ENCODE results near the gene AHSG.
"Not testable (repeated sequence)": the region's sequence is repeated elsewhere in the genome, so short reads cannot be mapped to it uniquely, and the experiment has no call there.

AHSG gene

GRCh38 chr3:186633481-186633880 lies 20.6 kb downstream of the AHSG start:
- in situ Hi-C loops (cut with HindIII; ENCODE audit: low pct_ligation_motif_present, low pct_unique_long_range_greater_than_20kb, low sequenced_read_pairs) = no loop called here
- no peak for DNase-seq

GRCh38 chr3:186634207-186634606 lies 21.3 kb downstream of the AHSG start:
- in situ Hi-C loops (cut with HindIII; ENCODE audit: low pct_ligation_motif_present, low pct_unique_long_range_greater_than_20kb, low sequenced_read_pairs); DNase-seq: not testable (repeated sequence)

DNA sequence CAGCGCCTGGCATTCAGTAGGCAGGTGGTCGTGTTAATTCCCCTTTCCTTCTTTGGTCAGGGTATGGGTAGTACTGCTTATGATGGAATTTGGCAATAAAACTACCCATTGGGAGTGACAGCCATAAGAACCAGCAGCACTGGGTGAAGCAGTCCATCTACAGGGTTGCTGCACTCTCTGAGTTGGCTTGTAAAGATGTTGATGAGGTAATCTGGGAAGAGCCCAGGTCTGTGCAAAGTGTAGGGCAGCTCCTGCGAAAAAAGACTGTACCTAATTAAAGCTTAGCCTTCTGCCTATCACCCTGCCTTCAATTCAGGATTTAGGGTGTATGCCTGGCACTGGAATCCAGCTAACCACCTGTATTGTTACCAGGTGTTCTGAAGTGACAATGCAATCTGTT lies 22.7 kb downstream of the AHSG start:
- in situ Hi-C loops (cut with HindIII; ENCODE audit: low pct_ligation_motif_present, low pct_unique_long_range_greater_than_20kb, low sequenced_read_pairs) = no loop called here
- no peak for DNase-seq

GRCh38 chr3:186636536-186636935 lies 23.7 kb downstream of the AHSG start:
- DNase-seq = no peak
- in situ Hi-C loops (cut with HindIII; ENCODE audit: low pct_ligation_motif_present, low pct_unique_long_range_greater_than_20kb, low sequenced_read_pairs) = no loop called here

DNA sequence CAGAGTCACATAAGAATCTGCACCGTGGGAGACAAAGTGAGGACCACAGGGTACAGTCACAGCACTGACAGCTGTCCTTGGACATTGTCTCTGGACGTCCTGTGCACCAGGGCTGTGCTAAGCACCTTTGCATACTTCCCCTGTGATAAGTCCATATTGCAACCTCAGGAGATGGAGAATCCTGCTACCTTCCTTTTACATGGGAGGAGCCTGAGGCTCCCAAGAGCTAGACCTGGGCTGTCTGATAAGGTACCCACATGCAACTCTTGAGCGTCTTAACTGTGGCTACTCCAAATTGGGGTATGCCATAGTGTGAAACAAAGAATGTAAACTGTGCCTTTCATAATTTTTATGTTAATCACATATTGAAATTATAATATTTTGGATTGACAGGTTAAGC lies 24.8 kb downstream of the AHSG start:
- no peak for DNase-seq
- in situ Hi-C loops (cut with HindIII; ENCODE audit: low pct_ligation_motif_present, low pct_unique_long_range_greater_than_20kb, low sequenced_read_pairs) = no loop called here

- no peak for DNase-seq
- in situ Hi-C loops (cut with HindIII; ENCODE audit: low pct_ligation_motif_present, low pct_unique_long_range_greater_than_20kb, low sequenced_read_pairs) = no loop called here
Measured at GRCh38 chr3:186638259-186638658, 25.4 kb downstream of the AHSG start.

DNA sequence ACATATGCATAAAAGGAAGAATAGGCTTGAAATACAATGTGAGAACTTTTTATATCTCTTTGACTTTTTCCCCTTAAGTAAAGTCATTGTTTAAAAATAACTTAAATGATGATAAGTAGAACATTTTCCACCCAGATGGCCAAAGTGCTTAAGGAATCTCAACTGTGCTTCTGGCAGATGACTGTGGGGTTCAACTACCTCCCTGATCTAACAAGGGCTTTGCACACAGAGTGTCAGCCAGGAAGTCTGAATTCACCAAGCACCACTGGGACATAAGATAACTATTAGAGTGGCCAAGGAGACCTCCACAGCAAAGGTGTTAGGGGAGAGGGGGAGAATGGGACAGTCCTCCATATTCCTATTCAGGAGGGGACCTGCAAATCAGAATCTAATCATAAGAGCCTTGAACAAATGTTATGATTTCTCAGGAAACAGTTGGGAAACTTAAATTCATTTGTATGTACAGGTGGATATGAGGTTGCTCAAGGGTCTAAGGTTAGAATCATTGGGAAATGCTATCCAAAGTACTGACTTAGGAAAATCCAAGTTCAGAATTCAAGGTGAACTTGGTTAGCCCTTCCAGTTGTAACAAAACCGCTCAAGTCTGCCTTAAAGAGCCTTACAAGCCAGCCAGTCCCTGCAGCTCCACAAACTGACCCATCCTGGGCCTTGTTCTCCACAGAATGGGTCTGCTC lies 27.1 kb downstream of the AHSG start, which contains the start of gene FETUB:
Gene FETUB (plus strand): TSS at position 622 of the 695 bp plus-strand sequence. CDS start 62 bp downstream, at position 684.
- DNase-seq = no peak
- in situ Hi-C loops (cut with HindIII; ENCODE audit: low pct_ligation_motif_present, low pct_unique_long_range_greater_than_20kb, low sequenced_read_pairs) = no loop called here

DNA sequence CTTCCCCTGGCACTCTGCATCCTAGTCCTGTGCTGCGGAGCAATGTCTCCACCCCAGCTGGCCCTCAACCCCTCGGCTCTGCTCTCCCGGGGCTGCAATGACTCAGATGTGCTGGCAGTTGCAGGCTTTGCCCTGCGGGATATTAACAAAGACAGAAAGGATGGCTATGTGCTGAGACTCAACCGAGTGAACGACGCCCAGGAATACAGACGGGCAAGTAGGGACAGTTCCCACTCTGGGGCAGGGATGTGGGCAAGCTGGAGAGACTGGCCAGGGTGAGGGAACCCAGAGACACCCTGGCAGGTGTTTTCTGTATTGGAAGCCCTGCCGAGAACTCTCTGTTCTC lies 27.6 kb downstream of the AHSG start:
- in situ Hi-C loops (cut with HindIII; ENCODE audit: low pct_ligation_motif_present, low pct_unique_long_range_greater_than_20kb, low sequenced_read_pairs) = no loop called here
- DNase-seq = peak; percentile 61

- no peak for DNase-seq
- in situ Hi-C loops (cut with HindIII; ENCODE audit: low pct_ligation_motif_present, low pct_unique_long_range_greater_than_20kb, low sequenced_read_pairs) = no loop called here
Measured at GRCh38 chr3:186640929-186641328, 28.1 kb downstream of the AHSG start.

DNA sequence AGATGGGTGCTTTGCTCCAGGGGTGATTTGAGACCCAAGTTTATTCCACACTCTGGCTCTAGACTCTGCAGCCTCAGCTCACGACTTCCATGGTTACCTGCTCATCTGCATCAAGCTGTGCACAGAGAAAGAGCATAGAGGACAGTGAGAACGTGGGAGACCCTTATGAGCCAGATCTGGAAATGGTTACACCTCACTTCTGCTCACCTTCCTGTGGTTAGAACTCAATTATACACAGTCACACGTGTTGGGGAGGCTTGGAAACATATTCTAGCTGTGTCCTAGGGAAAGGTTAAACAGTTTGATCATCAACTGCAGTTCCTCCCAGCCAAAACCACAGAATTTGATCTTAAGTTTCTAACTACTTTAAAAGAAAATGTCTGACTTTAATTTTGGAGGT lies 29.2 kb downstream of the AHSG start:
- in situ Hi-C loops (cut with HindIII; ENCODE audit: low pct_ligation_motif_present, low pct_unique_long_range_greater_than_20kb, low sequenced_read_pairs) = no loop called here
- no peak for DNase-seq

DNA sequence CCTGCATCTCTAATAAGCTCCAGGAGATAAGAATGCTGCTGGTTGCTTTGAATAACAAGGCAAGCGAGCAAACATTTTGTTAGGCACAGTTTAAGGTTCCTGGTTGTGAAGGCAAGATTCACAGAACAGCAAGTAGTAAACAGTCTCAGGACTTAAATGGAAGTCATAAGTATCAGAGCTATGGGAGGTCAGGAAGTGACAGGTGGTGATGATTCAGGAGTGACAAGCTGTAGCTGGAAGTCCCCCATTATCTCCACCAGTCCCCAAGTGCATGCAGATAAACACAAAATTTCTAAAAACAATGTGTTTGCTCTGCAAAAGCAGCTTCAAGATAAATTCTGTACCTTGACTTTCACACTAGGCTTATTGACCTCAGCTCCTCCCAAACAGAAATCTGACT lies 30.6 kb downstream of the AHSG start:
- DNase-seq = no peak
- in situ Hi-C loops (cut with HindIII; ENCODE audit: low pct_ligation_motif_present, low pct_unique_long_range_greater_than_20kb, low sequenced_read_pairs) = no loop called here

DNA sequence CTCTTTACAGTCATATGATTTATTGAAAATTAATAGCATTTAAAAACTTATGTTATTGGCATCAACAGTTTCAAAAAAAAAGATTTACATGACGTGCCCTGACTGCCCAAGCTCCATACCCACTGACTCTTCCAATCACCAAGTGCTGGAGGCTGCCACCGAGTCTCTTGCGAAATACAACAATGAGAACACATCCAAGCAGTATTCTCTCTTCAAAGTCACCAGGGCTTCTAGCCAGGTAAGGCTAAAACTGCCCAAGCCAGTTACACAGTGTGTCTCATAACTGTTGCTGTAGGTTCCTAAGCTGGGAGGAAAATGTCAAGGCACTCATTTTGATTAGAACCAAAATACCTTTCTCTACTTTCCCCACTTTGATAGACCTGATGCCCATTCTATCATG lies 31.8 kb downstream of the AHSG start:
- DNase-seq = no peak
- in situ Hi-C loops (cut with HindIII; ENCODE audit: low pct_ligation_motif_present, low pct_unique_long_range_greater_than_20kb, low sequenced_read_pairs) = no loop called here

DNA sequence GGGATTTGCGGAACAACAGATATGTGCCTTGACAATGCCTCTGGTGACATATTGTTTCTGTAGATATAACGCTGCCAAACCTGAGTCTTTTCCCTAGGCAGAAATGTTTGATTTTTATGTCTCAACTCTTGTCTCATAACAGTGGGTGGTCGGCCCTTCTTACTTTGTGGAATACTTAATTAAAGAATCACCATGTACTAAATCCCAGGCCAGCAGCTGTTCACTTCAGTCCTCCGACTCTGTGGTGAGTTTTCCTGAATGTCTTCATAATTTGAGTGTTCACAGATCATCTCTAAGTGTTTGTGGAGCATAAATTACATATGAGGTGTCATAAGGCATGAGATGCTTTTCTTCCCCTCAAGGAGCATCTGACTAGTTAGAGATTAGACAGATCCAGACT lies 33.2 kb downstream of the AHSG start:
- in situ Hi-C loops (cut with HindIII; ENCODE audit: low pct_ligation_motif_present, low pct_unique_long_range_greater_than_20kb, low sequenced_read_pairs) = no loop called here
- DNase-seq = no peak

GRCh38 chr3:186646841-186647240 lies 34.0 kb downstream of the AHSG start:
- no peak for DNase-seq
- in situ Hi-C loops (cut with HindIII; ENCODE audit: low pct_ligation_motif_present, low pct_unique_long_range_greater_than_20kb, low sequenced_read_pairs) = no loop called here

- in situ Hi-C loops (cut with HindIII; ENCODE audit: low pct_ligation_motif_present, low pct_unique_long_range_greater_than_20kb, low sequenced_read_pairs) = no loop called here
- no peak for DNase-seq
Measured at GRCh38 chr3:186648851-186649250, 36.0 kb downstream of the AHSG start.

DNA sequence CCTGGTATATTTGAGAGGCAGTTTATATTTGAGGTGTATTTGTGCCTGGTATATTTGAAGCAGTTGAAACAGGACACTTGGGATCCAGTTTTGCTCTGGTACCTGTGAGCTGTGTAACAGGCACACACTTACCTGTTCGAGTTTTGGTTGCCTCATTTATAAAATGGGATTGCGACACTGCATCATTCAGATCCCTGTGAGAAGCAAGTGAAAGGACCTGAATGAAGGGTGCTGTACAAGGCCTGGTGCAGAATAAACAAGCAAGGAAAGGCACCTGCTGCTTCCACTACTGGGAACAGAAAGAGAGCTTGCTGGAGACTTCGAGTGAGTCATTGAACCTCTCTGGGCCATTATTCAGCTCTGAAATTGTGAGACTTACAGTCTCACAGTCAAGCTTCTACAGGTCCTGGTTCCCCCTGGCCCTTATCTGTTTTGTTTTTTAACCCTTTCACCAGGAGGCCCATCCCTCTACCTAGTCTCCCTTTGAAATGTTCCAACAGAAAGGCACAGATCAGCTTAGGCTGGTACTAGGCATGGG lies 38.9 kb downstream of the AHSG start:
- in situ Hi-C loops (cut with HindIII; ENCODE audit: low pct_ligation_motif_present, low pct_unique_long_range_greater_than_20kb, low sequenced_read_pairs) = no loop called here
- DNase-seq = no peak

GRCh38 chr3:186653080-186653707 lies 40.3 kb downstream of the AHSG start:
- in situ Hi-C loops (cut with HindIII; ENCODE audit: low pct_ligation_motif_present, low pct_unique_long_range_greater_than_20kb, low sequenced_read_pairs) = no loop called here
- DNase-seq = no peak

DNA sequence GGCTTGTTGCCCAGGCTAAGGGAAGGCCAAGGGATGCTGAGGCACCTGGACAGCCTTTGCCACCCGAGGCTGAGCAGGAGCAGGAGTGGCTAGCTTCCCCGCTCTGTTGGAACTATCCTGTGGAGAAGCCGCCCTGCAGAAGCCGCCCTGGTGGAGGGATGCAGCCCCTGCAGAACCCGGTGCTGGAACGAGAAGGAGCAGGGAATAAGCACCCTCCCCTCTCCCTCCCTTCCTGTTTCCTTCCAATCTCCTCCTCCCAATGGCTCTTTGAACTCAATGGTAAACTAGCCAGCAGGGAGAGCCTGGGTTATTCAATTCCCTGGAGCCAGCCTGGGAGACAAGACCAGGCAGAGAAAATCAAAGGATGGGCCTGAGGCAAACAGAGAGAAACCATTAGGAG lies 41.1 kb downstream of the AHSG start:
- in situ Hi-C loops (cut with HindIII; ENCODE audit: low pct_ligation_motif_present, low pct_unique_long_range_greater_than_20kb, low sequenced_read_pairs) = no loop called here
- DNase-seq = no peak

GRCh38 chr3:186663361-186664118 lies 50.7 kb downstream of the AHSG start:
- no peak for DNase-seq
- in situ Hi-C loops (cut with HindIII; ENCODE audit: low pct_ligation_motif_present, low pct_unique_long_range_greater_than_20kb, low sequenced_read_pairs) = no loop called here

GRCh38 chr3:186664119-186664495 lies 51.2 kb downstream of the AHSG start:
- no peak for DNase-seq
- in situ Hi-C loops (cut with HindIII; ENCODE audit: low pct_ligation_motif_present, low pct_unique_long_range_greater_than_20kb, low sequenced_read_pairs) = no loop called here
